CD1c-positive myeloid dendritic cell (primary cell): ENCODE data around the gene IQGAP1.
"Not testable (repeated sequence)": the region's sequence is repeated elsewhere in the genome, so short reads cannot be mapped to it uniquely, and the experiment has no call there.

ENCODE experiments used
- DNase-seq: peaks from one replicate; pipeline ENCODE4 v3.0.0-alpha.2; 2016; ENCODE audit errors: extremely low spot score

The IQGAP1 gene

GRCh38 chr15:90376789-90377188 lies 11.3 kb upstream of the IQGAP1 start:
- peak; percentile 38 for DNase-seq

DNA sequence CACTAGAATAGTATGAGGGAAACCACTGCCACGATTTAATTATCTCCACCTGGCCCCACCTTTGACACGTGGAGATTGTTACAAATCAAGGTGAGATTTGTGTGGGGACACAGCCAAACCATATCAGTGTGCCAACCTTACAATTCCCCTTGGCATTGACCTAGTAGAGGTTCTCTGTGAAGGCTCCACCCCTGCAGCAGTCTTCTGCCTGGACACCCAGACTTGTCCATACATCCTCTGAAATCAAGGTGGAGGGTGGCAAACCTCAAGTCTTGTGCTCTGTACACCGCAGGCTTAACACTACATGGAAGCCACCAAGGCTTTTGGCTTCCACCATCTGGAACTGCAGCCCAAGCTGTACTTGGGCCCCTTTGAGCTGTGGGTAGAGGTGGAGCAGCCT lies 8.8 kb upstream of the IQGAP1 start:
- no peak for DNase-seq

- DNase-seq: no peak
Measured at GRCh38 chr15:90381515-90381914, 6.5 kb upstream of the IQGAP1 start.

- no peak for DNase-seq
Measured at GRCh38 chr15:90382320-90382719, 5.7 kb upstream of the IQGAP1 start.

GRCh38 chr15:90386221-90386620 lies 1.8 kb upstream of the IQGAP1 start:
- DNase-seq: no peak

- peak; percentile 81 for DNase-seq
Measured at GRCh38 chr15:90388462-90389380, 679 bp downstream of the IQGAP1 start.

GRCh38 chr15:90389513-90389912 lies 1.5 kb downstream of the IQGAP1 start:
- no peak for DNase-seq

GRCh38 chr15:90393040-90393439 lies 5.0 kb downstream of the IQGAP1 start:
- DNase-seq: no peak

GRCh38 chr15:90394074-90394473 lies 6.0 kb downstream of the IQGAP1 start:
- DNase-seq: no peak

GRCh38 chr15:90394748-90395442 lies 6.9 kb downstream of the IQGAP1 start:
- DNase-seq: no peak

DNA sequence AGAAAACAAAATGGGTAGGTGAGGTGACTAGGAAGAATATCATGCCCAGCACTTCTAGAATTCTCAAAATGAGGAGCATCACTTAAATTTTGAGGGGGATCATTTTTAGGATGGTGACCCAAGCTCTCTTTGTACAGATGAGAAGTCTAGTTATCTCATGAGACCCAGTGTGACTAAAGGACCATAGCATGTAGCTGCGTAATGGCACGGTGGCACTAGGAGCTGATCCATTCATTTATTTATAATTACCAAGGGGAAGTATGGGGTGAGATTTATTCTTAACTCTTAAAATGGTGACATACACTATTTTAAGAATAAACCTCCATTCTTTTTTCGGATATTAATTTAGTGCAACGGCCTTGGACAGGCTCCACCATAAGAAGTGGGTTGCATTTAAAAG lies 8.3 kb downstream of the IQGAP1 start:
- DNase-seq: no peak

- DNase-seq: peak; percentile 63
Measured at GRCh38 chr15:90400005-90400758, 12.1 kb downstream of the IQGAP1 start.

GRCh38 chr15:90400759-90401314 lies 12.8 kb downstream of the IQGAP1 start:
- DNase-seq: peak; percentile 95

GRCh38 chr15:90401495-90401894 lies 13.5 kb downstream of the IQGAP1 start:
- DNase-seq: no peak

GRCh38 chr15:90402223-90402622 lies 14.2 kb downstream of the IQGAP1 start:
- DNase-seq: peak; percentile 92

GRCh38 chr15:90402767-90403166 lies 14.7 kb downstream of the IQGAP1 start:
- no peak for DNase-seq

- DNase-seq: no peak
Measured at GRCh38 chr15:90405055-90405607, 17.1 kb downstream of the IQGAP1 start.

DNA sequence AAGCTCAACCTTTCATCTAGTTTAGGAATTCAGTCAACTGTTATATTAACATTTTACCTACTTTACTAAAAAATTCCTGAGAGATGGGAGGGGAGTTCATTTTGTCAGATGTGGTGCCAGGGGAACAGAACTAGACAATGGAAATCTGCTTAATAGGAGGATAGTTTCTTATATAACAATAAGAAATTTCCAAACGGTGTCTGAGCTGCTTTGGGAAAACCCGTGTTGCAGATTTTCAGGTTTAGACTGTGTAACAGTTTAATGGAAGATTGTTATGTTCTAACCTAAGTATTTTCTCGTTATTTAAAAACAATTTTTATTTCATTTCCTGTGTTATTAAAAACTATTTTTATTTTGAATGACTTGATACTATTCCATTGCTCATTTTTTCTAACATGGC lies 19.3 kb downstream of the IQGAP1 start:
- DNase-seq: no peak

- peak; percentile 37 for DNase-seq
Measured at GRCh38 chr15:90407871-90408317, 19.9 kb downstream of the IQGAP1 start.

DNA sequence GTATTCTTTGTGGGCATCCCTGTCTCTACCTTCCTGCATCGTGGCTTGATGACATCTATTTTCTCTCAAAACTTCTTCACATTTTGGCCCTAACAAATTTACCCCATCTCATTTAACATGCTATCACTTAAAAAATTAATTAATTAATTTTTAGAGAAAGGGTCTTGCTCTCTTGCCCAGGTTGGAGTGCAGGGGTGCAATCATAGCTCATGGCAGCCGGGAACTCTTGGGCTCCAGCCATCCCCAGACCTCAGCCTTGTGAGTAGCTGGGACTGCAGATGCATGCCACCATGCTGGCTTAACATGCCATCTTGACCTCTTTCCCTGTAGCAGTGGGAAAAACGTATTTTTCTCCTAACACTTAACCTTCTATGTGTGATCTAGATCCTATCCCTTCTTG lies 20.6 kb downstream of the IQGAP1 start:
- DNase-seq: no peak

DNA sequence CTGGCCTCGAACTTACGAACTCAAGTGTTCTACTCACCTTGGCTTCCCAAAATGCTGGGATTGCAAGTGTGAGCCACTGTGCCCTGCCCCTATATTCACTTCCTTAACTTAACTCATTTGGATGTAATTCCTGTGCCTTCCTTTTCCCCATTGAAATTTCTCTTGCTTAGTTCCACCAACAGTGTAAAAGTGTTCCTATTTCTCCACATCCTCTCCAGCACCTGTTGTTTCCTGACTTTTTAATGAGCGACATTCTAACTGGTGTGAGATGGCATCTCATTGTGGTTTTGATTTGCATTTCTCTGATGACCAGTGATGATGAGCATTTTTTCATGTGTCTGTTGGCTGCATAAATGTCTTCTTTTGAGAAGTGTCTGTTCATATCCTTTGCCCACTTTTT lies 21.5 kb downstream of the IQGAP1 start:
- not testable (repeated sequence) for DNase-seq

GRCh38 chr15:90410316-90410715 lies 22.3 kb downstream of the IQGAP1 start:
- DNase-seq: not testable (repeated sequence)
